Islet of Langerhans (tissue), 1 donor: Measurements from ENCODE around the gene LYPD3.

ENCODE experiments used
- FAIRE-seq: peaks from one replicate; lab custom pipeline; 2011; peaks lifted over from hg19 to GRCh38; lab: Jason Lieb, UNC

Gene LYPD3

GRCh38 chr19:43485951-43486350 is 20.5 kb upstream of the LYPD3 start:
- no peak for FAIRE-seq

DNA sequence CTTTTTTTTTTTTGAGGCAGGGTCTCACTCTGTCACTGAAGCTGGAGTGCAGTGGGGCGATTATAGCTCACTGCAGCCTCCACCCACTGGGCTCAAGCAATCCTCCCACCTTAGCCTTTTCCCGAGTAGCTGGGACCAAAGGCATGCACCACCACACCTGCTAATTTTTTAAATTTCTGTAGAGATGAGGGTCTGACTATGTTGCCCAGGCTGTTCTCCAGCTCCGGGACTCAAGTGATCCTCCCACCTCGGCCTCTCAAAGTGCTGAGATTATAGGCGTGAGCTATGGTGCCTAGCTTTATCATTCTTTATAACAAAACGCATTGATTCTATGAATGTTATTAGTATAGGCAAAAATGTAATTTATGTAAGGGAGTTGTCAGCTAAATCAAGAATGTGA is 17.9 kb upstream of the LYPD3 start:
- no peak for FAIRE-seq

DNA sequence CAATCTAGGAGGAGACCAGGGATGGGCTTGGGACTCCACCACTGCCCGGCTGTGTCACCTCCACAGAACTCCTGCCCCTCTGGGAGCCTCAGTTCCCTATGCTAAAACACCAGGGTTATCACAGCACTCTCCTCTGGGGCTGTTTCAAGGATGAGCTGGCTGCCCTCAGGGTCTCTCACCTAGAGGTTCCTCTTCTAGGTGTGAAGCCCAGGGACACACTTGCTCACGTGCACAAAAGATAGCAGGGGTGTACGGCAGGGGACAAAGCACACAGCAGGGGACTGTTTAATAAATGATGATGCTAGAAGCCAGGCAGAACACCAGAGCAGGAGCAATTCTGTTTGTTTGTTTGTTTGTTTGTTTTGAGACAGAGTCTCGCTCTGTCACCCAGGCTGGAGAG is 16.8 kb upstream of the LYPD3 start:
- no peak for FAIRE-seq

- FAIRE-seq, result no peak
These were observed 16.3 kb upstream of the LYPD3 start for GRCh38 chr19:43481701-43482100.

GRCh38 chr19:43480574-43480973 is 15.2 kb upstream of the LYPD3 start:
- no peak for FAIRE-seq

GRCh38 chr19:43479961-43480561 is 14.7 kb upstream of the LYPD3 start:
- no peak for FAIRE-seq

DNA sequence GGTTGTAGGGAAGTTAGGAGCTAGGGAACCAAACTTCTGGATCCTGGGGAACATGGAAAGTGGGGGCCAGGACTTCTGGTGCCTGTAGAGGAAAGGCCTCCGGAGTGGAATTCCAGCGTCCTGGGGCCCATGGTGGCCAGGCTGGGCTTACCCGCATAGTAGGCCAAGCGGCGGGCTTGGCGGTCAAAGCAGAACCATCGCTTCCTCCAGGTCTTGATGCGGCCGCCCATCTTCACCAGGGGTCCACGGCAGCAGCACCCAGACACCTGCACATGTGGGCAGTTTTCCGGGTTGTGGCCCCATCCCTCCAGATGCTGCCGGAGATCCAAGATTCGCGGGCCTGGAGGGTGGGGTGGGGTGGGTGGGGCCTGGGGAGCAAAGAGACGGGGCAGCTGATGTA is 13.8 kb upstream of the LYPD3 start:
- FAIRE-seq, result no peak

GRCh38 chr19:43478323-43478722 is 12.9 kb upstream of the LYPD3 start:
- FAIRE-seq, result no peak

DNA sequence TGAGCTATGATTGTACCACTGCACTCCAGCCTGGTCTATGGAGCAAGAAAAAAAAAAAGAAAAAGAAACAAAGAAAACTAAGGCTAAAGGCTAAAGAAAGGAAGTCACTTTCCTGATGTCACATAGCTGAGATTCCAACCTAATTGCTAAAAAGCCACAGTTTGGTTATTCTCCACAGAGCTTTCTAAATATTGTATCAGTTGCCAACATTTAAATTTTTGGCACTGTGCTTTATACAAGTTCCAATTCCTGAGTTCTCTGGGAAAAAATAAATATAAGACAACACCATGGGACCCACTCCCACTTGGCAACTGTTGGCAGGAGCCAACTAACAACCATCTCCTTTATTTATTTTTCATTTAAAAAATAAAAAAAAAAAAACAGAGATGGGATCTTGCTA is 11.2 kb upstream of the LYPD3 start:
- FAIRE-seq, result no peak

DNA sequence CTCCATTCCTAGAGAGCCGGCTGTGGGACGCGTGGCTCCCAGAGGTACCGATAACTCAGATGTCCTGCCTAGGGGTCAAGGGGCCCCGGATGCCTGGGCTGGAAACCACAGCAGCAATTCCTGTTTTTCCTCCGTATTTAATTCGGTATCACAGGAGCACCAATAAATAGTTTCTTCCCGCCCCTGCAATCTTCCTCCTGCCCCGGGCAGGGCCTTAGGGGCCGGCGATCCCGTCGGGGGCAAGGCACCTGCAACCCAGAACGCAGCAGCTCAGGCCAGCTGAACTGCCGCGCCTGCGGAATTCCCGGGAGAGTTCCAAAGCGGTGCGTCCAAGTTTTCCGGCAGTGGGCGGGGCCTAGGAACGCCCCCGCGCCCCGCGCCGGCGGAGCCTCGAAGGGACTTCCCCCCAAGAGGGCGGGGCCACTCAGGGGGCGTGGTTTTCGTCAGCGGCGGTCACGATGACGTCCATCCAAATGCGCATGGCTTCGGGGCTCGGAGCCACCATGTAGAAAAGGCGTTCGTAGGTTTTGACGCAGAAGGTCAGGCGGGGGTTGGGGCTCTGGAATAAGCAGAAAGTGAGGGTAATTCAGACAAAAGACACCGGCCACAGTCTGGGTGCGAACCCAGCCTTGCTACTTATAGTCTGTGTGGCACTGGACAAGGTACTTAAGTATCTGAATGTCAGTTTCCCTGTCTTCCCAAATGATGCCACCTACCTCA is 9.7 kb upstream of the LYPD3 start:
- FAIRE-seq, result no peak

DNA sequence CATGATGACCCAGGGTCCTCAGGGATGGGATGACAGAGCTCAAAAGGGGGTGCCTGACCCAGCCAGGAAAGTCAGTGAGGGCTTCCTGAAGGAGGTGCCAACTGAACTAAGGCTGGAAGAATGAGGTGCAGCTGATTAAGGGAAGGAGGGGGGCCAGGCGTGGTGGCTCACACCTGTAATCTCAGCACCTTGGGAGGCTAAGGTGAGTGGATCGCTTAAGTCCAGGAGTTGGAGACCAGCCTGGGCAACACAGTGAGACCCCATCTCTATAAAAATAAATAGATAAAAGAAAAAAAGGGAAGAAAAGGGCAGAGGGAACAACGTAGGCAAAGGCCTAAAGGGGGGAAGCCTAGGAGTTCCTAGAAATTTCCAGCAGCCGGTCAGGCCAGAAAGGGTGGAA is 9.1 kb upstream of the LYPD3 start:
- FAIRE-seq, result no peak

- FAIRE-seq, result no peak
These were observed 5.7 kb upstream of the LYPD3 start for GRCh38 chr19:43471091-43471490.

GRCh38 chr19:43470288-43470687 is 4.9 kb upstream of the LYPD3 start:
- no peak for FAIRE-seq

GRCh38 chr19:43469160-43469480 is 3.7 kb upstream of the LYPD3 start:
- no peak for FAIRE-seq

- FAIRE-seq, result no peak
These were observed 3.1 kb upstream of the LYPD3 start for GRCh38 chr19:43468354-43469159.

GRCh38 chr19:43467730-43468129 is 2.3 kb upstream of the LYPD3 start:
- FAIRE-seq, result no peak

DNA sequence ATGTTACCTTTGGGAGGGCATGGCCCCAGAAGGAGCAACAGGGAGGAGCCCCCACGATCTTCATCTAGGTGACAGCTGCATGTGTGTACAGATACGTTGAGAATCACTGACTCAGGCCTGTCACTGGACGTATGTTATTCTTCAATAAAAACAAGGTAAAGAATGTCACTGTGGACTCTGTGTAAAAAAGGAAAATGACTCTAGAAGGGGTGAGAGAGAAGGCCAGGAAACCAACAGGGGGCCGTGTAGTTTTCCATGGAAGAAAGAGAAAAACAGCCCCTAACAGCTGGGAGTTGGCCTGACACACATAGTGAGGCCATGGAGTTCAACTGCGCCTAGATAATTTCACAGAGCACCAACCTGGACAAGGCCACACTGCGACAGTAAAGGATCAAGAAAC is 1.9 kb upstream of the LYPD3 start:
- FAIRE-seq, result no peak

DNA sequence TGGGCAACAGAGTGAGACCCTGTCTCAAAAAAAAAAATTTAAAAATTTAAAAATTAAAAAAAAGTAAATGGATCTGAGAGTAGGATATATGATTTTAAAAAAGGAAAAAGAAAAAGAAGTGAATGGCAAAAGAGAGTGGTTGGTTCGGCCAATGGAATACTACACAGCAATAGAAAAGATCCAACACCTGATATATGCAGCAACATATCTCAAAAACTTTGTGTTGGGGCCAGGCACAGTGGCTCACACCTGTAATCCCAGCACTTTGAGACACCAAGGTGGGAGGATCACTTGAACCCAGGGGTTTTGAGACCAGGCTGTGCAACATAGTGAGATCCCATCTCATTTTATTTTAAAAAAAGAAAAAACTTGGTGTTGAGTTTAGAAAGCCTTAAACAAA is 1.4 kb upstream of the LYPD3 start:
- FAIRE-seq, result no peak

GRCh38 chr19:43464134-43464775 is 1.2 kb downstream of the LYPD3 start:
- no peak for FAIRE-seq

DNA sequence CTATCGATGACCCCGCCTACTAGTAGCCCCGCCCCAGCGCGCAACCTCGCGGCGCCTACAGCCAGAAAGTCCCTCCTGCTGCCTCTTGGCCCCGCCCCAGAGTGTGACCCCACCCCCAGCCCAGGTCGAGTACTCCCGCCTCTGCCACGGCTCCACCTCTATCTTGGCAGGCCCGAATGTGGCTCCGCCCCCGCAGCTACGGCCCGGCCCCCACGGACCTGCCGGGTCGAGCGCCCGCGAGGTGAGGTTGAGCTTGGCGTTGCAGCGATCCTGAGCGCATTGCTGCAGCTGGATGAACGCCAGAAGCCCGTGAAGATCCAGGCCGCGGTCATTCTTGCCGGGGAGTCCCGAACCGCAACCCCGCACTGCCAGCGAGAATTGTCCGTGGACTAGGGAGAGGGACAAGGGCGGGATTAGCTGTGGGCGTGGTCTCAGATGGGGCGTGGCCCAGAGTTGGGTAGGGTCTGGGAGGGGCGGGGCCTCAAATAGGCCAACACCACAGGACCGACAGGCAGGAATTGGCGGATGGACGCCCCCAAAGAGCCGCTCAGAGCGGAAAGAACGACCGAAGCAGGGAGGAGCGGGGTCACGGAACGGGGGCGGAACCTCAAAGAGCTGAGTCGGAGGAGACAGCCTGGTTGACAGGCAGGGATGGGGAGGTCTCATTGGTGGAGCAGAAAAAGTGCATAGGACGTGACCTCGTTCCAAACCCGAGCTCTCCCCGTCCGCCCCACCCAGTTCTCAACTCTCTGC is 1.9 kb downstream of the LYPD3 start:
- no peak for FAIRE-seq

GRCh38 chr19:43462785-43463380 is 2.5 kb downstream of the LYPD3 start:
- no peak for FAIRE-seq

DNA sequence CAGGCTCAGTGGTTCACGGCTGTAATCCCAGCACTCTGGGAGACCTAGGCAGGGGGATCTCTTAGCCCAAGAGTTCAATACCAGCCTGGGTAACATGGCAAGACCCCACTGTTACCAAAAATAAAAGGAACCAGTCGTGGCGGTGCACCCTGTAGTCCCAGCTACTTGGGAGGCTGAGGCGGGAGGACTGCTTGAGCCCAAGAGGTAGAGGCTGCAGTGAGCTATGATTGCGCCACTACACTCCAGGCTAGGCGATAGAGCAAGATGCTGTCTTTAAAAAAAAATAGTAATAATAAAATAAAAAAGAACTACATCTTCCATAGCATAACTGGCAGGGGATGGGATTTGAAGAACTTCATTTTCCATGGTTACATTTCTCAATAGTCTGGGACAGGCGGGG is 3.0 kb downstream of the LYPD3 start:
- no peak for FAIRE-seq
